ENCODE data around the gene SLC44A1. TPM values are rescaled to one million over a fixed set of nuclear protein-coding genes. Genes with fewer than 3 reads are reported as not detected.
A peak's percentile ranks its signal among the peaks of the same experiment; 100 is the strongest.

The SLC44A1 gene
- 67.3 and 72.0 TPM in 2 replicates for total RNA-seq (2012; rRNA removed)

DNA sequence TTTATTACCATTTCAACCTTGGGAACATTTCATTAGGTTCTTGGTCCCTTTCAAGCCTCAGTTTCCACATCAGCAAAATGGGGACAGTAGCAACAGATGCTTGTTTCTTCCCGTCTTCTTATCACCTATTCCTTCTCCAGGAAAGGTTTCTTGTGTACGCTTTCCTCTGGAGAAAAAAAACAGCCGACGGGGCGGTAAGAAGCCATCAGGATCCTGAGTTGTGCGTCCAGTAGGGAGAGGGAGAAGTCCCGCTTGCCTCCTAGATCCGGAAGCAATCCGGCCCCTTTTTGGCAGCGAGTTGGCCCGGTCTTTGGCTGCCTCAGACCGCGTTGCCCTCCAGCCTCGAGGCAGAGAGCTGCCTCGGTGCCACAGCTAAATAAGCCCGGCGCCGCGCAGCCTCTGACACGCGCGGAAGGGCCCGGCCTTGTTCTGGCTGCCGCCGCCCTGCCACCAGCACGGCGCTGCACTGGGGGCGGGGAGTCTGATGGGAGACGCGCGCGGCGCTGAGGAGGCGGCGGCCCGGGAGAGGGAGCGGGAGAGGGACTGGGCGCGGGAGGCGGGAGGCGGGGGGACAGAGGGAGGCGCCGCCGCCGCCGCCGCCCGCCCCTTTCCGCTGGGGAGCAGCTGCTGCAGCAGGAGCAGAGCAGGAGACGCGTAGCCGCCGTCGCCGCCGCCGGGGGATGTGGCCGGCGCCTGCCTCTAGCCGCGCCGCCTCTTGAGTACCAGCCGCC lies at the start of gene SLC44A1:
Gene SLC44A1, plus strand, starts transcription at position 649 of the 731 bp plus-strand sequence. CDS start 218 bp downstream, outside the sequence.
- Histone ChIP-seq H3K9ac (ENCODE audit: low read depth, low read length) (peak within 1 kb of the TSS; percentile 85), H3K4me3 (ENCODE audit: low read length) (peak within 1 kb of the TSS; percentile 93), H3K4me1 (ENCODE audit: control insufficient read depth, insufficient read depth, low read length) (peaks cover 41% of the 10 kb centered on the region)

DNA sequence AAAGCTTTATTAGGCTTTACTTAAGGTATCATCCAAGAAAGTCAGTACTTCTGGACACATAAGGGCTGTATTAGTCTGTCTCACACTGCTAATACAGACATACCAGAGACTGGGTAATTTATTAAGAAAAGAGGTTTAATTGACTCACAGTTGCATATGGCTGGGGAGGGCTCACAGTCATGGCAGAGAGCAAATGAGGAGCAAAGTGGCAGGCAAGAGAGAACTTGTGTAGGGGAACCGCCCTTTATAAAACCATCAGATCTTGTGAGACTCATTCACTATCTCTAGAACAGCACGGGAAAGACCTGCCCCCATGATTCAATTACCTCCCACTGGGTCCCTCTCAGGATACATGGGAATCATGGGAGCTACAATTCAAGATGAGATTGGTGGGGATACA lies 49.2 kb upstream of the SLC44A1 start:
- H3K36me3 ChIP-seq (ENCODE audit: insufficient read depth, low read length): no peaks in the 10 kb centered on the region
- H3K27me3 ChIP-seq (ENCODE audit: control insufficient read depth, insufficient read depth, low read length): no peaks in the 10 kb centered on the region
- H3K4me1 ChIP-seq (ENCODE audit: control insufficient read depth, insufficient read depth, low read length): peaks cover 6% of the 10 kb centered on the region
- H3K4me3 ChIP-seq (ENCODE audit: low read length): no peak overlapping the region
- H3K4me2 ChIP-seq (ENCODE audit: low read length): no peak overlapping the region
- H3K9ac ChIP-seq (ENCODE audit: low read depth, low read length): no peak overlapping the region
- no peaks in the 10 kb centered on the region for H3K9me3 ChIP-seq (replicated peaks; ENCODE audit: low read length)

More for the DNA sequence above, at the start of gene SLC44A1:
- Histone ChIP-seq H3K9me3 (replicated peaks; ENCODE audit: low read length) (no peaks in the 10 kb centered on the region), H3K4me2 (ENCODE audit: low read length) (peak within 1 kb of the TSS; percentile 85), H3K27me3 (ENCODE audit: control insufficient read depth, insufficient read depth, low read length) (no peaks in the 10 kb centered on the region), H3K36me3 (ENCODE audit: insufficient read depth, low read length) (no peaks in the 10 kb centered on the region)

DNA sequence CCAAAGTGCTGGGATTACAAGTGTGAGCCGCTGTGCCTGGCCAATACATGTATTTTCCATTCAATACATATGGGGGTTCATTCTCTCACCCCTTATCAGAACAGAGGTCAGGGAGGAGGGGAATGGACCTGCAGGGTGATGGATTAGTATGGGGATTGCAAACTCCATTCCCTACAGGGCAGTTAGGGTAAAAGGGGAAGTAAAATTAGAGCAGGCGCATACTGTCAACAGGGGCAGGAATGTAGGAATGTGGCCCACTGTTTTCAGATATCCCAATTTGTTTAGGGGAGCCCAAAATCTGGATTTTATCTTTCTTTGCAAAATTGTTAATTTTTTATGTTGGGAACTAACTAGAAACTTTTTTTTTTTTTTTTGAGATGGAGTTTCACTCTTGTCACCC lies 46.4 kb upstream of the SLC44A1 start:
- H3K4me2 ChIP-seq (ENCODE audit: low read length): no peak overlapping the region
- H3K36me3 ChIP-seq (ENCODE audit: insufficient read depth, low read length): no peaks in the 10 kb centered on the region
- no peaks in the 10 kb centered on the region for H3K4me1 ChIP-seq (ENCODE audit: control insufficient read depth, insufficient read depth, low read length)
- no peak overlapping the region for H3K4me3 ChIP-seq (ENCODE audit: low read length)
- H3K9me3 ChIP-seq (replicated peaks; ENCODE audit: low read length): no peaks in the 10 kb centered on the region
- no peaks in the 10 kb centered on the region for H3K27me3 ChIP-seq (ENCODE audit: control insufficient read depth, insufficient read depth, low read length)
- H3K9ac ChIP-seq (ENCODE audit: low read depth, low read length): no peak overlapping the region

DNA sequence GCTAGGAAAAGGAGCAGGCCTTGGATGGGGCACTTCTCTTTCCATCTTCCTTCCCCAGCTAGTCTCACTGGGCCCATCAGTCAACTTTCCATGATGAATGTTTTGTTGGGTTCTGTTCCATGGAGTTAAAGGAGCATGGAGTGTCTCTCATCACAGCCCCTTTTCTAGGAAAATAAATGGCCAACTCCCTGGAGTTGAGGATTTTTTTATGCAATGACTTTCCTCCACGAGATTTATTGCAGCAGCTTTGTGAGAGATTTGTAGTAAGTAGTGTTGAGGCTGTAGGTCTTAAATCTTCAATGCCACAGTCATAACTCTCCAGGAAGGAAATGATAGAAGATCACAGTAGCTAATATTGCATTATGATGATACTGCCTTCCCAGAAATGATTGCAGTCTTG lies 45.6 kb upstream of the SLC44A1 start:
- no peaks in the 10 kb centered on the region for H3K36me3 ChIP-seq (ENCODE audit: insufficient read depth, low read length)
- no peak overlapping the region for H3K4me2 ChIP-seq (ENCODE audit: low read length)
- no peak overlapping the region for H3K4me3 ChIP-seq (ENCODE audit: low read length)
- no peaks in the 10 kb centered on the region for H3K4me1 ChIP-seq (ENCODE audit: control insufficient read depth, insufficient read depth, low read length)
- no peaks in the 10 kb centered on the region for H3K9me3 ChIP-seq (replicated peaks; ENCODE audit: low read length)
- H3K27me3 ChIP-seq (ENCODE audit: control insufficient read depth, insufficient read depth, low read length): no peaks in the 10 kb centered on the region
- no peak overlapping the region for H3K9ac ChIP-seq (ENCODE audit: low read depth, low read length)

DNA sequence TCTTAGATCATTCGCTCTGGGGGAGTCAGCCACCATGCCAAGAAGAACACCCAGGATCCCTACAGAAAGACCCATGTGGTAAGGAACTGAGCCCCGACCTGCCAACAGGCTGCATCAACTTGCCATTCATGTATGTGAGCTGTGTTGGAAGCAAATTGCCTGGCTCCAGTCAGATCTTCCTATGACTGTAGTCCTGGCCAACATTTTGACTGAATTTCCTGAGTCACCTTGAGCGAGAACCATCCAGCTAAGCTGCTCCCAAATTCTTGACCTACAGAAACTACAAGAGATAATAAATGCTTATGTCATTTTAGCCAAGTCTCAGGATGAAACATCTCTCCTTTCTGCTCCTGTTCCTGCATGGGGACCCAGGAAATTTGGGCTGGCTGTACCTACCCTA lies 40.0 kb upstream of the SLC44A1 start:
- no peaks in the 10 kb centered on the region for H3K9me3 ChIP-seq (replicated peaks; ENCODE audit: low read length)
- H3K27me3 ChIP-seq (ENCODE audit: control insufficient read depth, insufficient read depth, low read length): no peaks in the 10 kb centered on the region
- no peak overlapping the region for H3K4me2 ChIP-seq (ENCODE audit: low read length)
- no peak overlapping the region for H3K4me3 ChIP-seq (ENCODE audit: low read length)
- no peak overlapping the region for H3K9ac ChIP-seq (ENCODE audit: low read depth, low read length)
- H3K36me3 ChIP-seq (ENCODE audit: insufficient read depth, low read length): no peaks in the 10 kb centered on the region
- H3K4me1 ChIP-seq (ENCODE audit: control insufficient read depth, insufficient read depth, low read length): peaks cover 24% of the 10 kb centered on the region

DNA sequence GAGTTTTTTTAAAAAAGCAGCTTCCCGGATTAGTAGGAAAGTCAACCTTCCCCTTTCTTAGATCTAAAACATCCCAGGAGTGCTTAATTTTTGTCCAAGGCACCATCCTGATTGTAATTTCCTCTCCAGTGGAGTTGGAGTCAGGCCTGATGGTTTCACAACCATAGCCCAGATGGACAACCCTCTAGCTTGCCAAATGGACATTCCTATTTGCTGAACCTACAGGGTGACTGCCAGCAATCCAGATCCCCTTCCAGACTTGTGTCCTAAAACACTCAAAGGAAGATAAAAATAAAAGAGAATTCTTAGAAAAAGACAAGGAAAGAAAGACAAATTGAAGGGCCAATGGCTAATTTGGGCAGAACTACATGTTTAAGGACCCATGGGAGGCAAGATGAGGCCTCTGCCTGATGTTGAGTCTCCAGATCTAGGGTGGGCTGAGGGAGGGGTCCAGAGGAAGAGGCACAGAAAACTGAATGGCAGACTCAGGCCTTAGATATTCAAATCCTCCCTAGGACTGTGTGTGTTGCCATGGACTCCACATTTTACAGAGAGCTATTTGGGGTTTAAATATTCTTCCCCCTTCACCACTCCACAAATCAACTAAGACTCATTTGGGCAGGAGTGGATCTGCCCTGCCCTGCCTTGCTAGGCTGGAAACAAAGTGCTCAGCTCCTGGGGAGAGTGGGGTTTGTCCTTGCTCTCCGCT lies 38.5 kb upstream of the SLC44A1 start:
- peak overlapping the region; percentile 18 for H3K4me2 ChIP-seq (ENCODE audit: low read length)
- H3K4me1 ChIP-seq (ENCODE audit: control insufficient read depth, insufficient read depth, low read length): peaks cover 24% of the 10 kb centered on the region
- H3K27me3 ChIP-seq (ENCODE audit: control insufficient read depth, insufficient read depth, low read length): no peaks in the 10 kb centered on the region
- H3K36me3 ChIP-seq (ENCODE audit: insufficient read depth, low read length): no peaks in the 10 kb centered on the region
- H3K9ac ChIP-seq (ENCODE audit: low read depth, low read length): no peak overlapping the region
- H3K9me3 ChIP-seq (replicated peaks; ENCODE audit: low read length): no peaks in the 10 kb centered on the region
- no peak overlapping the region for H3K4me3 ChIP-seq (ENCODE audit: low read length)

- peak overlapping the region; percentile 18 for H3K4me2 ChIP-seq (ENCODE audit: low read length)
- no peaks in the 10 kb centered on the region for H3K27me3 ChIP-seq (ENCODE audit: control insufficient read depth, insufficient read depth, low read length)
- H3K9ac ChIP-seq (ENCODE audit: low read depth, low read length): no peak overlapping the region
- H3K4me1 ChIP-seq (ENCODE audit: control insufficient read depth, insufficient read depth, low read length): peaks cover 24% of the 10 kb centered on the region
- H3K36me3 ChIP-seq (ENCODE audit: insufficient read depth, low read length): no peaks in the 10 kb centered on the region
- no peaks in the 10 kb centered on the region for H3K9me3 ChIP-seq (replicated peaks; ENCODE audit: low read length)
- no peak overlapping the region for H3K4me3 ChIP-seq (ENCODE audit: low read length)
These were observed 38.0 kb upstream of the SLC44A1 start for GRCh38 chr9:105206496-105206820.

DNA sequence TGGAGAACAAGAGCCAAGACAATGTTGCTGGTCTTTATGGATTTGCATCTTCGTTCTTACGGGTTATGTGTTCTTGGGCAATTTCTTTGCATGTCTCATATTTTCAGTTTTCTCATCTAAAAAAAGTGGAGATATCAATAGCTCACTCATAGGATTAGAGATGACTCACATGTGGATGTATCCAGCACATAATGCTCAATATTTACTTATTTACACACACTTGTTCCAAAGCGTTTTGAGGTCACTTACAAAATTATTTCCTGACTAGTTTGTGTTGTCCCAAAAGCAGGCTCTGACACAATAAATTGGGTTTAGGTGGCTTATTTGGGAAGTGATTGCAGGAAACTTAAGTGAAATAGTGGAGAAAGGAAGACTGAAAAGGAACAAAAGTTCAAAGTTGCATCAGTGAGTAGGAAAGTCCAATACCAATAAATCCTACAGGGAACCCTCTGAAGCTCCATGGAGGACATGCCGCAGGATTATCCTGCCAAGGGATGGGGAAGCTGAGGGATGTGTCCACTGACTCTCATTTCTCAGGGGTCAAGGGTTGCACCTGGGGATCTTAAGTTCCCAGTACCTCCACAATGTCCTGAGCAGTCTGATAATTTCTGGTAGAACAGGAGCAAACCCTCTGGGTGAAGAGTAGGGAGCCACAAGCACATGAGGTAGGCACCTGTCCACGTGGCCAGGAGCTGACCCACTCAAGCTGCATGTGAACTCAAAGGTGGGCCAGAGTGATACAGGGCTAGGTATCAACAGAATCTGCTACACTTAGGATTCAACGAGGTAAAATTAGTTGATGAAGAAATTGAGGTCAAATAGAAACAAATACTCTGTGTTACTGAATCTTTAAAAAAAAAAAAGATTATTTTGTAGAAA lies 37.4 kb upstream of the SLC44A1 start:
- Histone ChIP-seq H3K4me3 (ENCODE audit: low read length) (no peak overlapping the region), H3K4me1 (ENCODE audit: control insufficient read depth, insufficient read depth, low read length) (peaks cover 24% of the 10 kb centered on the region), H3K4me2 (ENCODE audit: low read length) (peak overlapping the region; percentile 18), H3K36me3 (ENCODE audit: insufficient read depth, low read length) (no peaks in the 10 kb centered on the region), H3K9ac (ENCODE audit: low read depth, low read length) (no peak overlapping the region), H3K9me3 (replicated peaks; ENCODE audit: low read length) (no peaks in the 10 kb centered on the region), H3K27me3 (ENCODE audit: control insufficient read depth, insufficient read depth, low read length) (no peaks in the 10 kb centered on the region)

DNA sequence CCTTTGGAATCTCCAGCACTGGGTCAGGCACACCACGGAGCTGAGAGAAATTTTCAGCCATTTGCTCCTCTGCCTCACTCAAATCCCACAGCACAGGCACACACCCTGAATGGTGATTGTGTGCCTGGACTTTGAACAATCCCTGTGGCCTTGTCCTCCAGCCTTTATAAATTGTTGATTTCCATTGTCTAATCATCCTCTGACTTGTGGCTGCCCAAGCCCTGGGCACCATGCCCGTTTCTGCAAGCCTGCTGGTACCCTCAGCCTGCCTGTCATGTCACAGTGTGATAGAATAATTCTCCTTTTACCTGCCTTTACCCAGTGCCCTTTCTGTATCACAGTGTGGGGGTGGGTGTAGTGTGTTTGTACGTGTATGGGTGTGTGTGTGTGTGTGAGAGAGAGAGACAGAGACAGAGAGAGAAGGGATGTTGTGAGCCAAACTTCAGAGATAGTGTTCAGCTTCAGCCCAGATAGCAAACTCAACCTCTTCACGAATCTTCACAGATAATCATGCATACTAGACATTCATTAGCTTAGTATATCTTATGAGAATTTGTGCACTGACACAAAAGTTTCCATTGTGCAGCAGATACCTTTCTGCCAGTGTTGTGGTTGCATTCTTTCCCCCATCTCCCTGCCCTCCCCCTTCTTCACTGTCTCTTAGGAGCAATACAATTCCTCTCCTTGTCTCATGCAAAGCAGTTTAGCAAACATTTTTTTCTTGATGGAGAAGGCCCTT lies 27.8 kb upstream of the SLC44A1 start:
- Histone ChIP-seq H3K4me3 (ENCODE audit: low read length) (no peak overlapping the region), H3K9ac (ENCODE audit: low read depth, low read length) (no peak overlapping the region), H3K36me3 (ENCODE audit: insufficient read depth, low read length) (no peaks in the 10 kb centered on the region), H3K27me3 (ENCODE audit: control insufficient read depth, insufficient read depth, low read length) (no peaks in the 10 kb centered on the region), H3K4me1 (ENCODE audit: control insufficient read depth, insufficient read depth, low read length) (peaks cover 29% of the 10 kb centered on the region), H3K4me2 (ENCODE audit: low read length) (no peak overlapping the region), H3K9me3 (replicated peaks; ENCODE audit: low read length) (no peaks in the 10 kb centered on the region)

GRCh38 chr9:105218673-105219072 lies 25.8 kb upstream of the SLC44A1 start:
- peak overlapping the region; percentile 50 for H3K9ac ChIP-seq (ENCODE audit: low read depth, low read length)
- H3K9me3 ChIP-seq (replicated peaks; ENCODE audit: low read length): peaks cover 8% of the 10 kb centered on the region
- no peaks in the 10 kb centered on the region for H3K36me3 ChIP-seq (ENCODE audit: insufficient read depth, low read length)
- peak overlapping the region; percentile 9 for H3K4me2 ChIP-seq (ENCODE audit: low read length)
- no peaks in the 10 kb centered on the region for H3K27me3 ChIP-seq (ENCODE audit: control insufficient read depth, insufficient read depth, low read length)
- no peak overlapping the region for H3K4me3 ChIP-seq (ENCODE audit: low read length)
- H3K4me1 ChIP-seq (ENCODE audit: control insufficient read depth, insufficient read depth, low read length): peaks cover 29% of the 10 kb centered on the region

Data from skeletal muscle satellite cell (primary cell).